ENCODE data around the gene LRMDA. TPM values are rescaled to one million over a fixed set of nuclear protein-coding genes. Genes with fewer than 3 reads are reported as not detected.
A peak's percentile ranks its signal among the peaks of the same experiment; 100 is the strongest.

Gene LRMDA
- total and polyA plus RNA-seq, 2 of the 13 experiments (the other 11 are each of a cell fraction or from before 2014, with no cell fraction given), result 13.4 to 22.0 TPM

DNA sequence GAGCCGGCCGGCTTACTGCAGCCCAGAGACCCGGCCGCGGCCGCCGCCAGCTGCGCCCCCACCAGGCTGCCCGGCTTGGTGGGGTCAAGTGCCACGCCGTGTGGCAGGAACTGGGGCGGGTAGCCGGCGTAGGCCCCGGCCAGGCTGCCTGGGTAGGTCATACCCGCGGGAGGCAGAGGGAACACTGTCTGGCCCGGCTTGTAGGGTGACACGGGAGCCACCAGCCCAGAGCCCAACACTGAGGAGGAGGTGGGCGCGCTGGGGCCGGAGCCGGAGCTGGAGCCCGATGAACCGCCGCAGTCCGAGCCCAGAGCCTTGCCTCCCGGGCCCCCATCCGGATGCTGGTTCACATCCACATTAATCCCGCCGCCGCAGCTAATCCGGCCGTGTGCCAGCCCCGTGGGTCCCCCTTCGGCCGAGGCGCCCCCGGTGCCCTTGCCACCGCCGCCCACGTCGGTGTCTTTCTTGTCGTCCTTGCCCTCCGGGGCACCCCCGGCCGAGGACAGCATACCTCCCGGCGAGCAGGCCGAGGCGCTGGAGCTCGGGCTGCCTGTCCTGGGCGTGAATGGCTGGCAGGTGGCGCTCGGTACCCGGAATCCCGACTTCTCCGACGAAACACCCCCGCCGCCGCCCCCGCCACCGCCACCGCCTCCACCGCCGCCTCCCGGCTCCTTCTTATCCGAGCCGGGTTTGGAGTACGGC is 31.8 kb upstream of the LRMDA start (continued):
- TF ChIP-seq, protein P1, sequence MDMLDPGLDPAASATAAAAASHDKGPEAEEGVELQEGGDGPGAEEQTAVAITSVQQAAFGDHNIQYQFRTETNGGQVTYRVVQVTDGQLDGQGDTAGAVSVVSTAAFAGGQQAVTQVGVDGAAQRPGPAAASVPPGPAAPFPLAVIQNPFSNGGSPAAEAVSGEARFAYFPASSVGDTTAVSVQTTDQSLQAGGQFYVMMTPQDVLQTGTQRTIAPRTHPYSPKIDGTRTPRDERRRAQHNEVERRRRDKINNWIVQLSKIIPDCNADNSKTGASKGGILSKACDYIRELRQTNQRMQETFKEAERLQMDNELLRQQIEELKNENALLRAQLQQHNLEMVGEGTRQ (IDR thresholded peaks at IDR 0.05; ENCODE audit: low read depth, low read length), result no peak
- TF ChIP-seq, protein P1 (CRISPR knock-in tag; IDR thresholded peaks at IDR 0.05; ENCODE audit: borderline replicate concordance), result no peak
- no peak; the same call in 1 of the 2 replicates for TF ChIP-seq SRY (CRISPR knock-in tag; IDR thresholded peaks at IDR 0.05)
- no peak for TF ChIP-seq MTA1 (CRISPR knock-in tag; IDR thresholded peaks at IDR 0.05; ENCODE audit: borderline replicate concordance)
- TF ChIP-seq KAT7 (CRISPR knock-in tag; IDR thresholded peaks at IDR 0.05; ENCODE audit: borderline replicate concordance), result peak; percentile 46; the same call in 1 of the 2 replicates
- TF ChIP-seq MEIS1 (CRISPR knock-in tag; IDR thresholded peaks at IDR 0.05; ENCODE audit: borderline replicate concordance), result no peak
- TF ChIP-seq, protein P2, sequence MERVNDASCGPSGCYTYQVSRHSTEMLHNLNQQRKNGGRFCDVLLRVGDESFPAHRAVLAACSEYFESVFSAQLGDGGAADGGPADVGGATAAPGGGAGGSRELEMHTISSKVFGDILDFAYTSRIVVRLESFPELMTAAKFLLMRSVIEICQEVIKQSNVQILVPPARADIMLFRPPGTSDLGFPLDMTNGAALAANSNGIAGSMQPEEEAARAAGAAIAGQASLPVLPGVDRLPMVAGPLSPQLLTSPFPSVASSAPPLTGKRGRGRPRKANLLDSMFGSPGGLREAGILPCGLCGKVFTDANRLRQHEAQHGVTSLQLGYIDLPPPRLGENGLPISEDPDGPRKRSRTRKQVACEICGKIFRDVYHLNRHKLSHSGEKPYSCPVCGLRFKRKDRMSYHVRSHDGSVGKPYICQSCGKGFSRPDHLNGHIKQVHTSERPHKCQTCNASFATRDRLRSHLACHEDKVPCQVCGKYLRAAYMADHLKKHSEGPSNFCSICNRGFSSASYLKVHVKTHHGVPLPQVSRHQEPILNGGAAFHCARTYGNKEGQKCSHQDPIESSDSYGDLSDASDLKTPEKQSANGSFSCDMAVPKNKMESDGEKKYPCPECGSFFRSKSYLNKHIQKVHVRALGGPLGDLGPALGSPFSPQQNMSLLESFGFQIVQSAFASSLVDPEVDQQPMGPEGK (CRISPR knock-in tag; IDR thresholded peaks at IDR 0.05), result peak; percentile 74
- TF ChIP-seq ZNF570 (CRISPR knock-in tag; IDR thresholded peaks at IDR 0.05; ENCODE audit: borderline replicate concordance), result no peak
- no peak for TF ChIP-seq DNMT1 (CRISPR knock-in tag; IDR thresholded peaks at IDR 0.05)
- no peak for TF ChIP-seq ZFP36L1 (CRISPR knock-in tag; IDR thresholded peaks at IDR 0.05)
- TF ChIP-seq HES4 (CRISPR knock-in tag; IDR thresholded peaks at IDR 0.05; ENCODE audit: borderline replicate concordance), result no peak
- TF ChIP-seq SRF (IDR thresholded peaks at IDR 0.05; ENCODE audit: low read depth, low read length), result no peak
- TF ChIP-seq ZBTB8A (CRISPR knock-in tag; IDR thresholded peaks at IDR 0.05; ENCODE audit: borderline replicate concordance, low read depth), result no peak
- peak; percentile 33; the same call in 1 of the 2 replicates for TF ChIP-seq ZNF274 (CRISPR knock-in tag; IDR thresholded peaks at IDR 0.05)
- TF ChIP-seq JUN (CRISPR knock-in tag; IDR thresholded peaks at IDR 0.05), result no peak
- TF ChIP-seq, protein P3, sequence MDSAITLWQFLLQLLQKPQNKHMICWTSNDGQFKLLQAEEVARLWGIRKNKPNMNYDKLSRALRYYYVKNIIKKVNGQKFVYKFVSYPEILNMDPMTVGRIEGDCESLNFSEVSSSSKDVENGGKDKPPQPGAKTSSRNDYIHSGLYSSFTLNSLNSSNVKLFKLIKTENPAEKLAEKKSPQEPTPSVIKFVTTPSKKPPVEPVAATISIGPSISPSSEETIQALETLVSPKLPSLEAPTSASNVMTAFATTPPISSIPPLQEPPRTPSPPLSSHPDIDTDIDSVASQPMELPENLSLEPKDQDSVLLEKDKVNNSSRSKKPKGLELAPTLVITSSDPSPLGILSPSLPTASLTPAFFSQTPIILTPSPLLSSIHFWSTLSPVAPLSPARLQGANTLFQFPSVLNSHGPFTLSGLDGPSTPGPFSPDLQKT (CRISPR knock-in tag; IDR thresholded peaks at IDR 0.05; ENCODE audit: borderline replicate concordance), result no peak
- TF ChIP-seq, protein P4, sequence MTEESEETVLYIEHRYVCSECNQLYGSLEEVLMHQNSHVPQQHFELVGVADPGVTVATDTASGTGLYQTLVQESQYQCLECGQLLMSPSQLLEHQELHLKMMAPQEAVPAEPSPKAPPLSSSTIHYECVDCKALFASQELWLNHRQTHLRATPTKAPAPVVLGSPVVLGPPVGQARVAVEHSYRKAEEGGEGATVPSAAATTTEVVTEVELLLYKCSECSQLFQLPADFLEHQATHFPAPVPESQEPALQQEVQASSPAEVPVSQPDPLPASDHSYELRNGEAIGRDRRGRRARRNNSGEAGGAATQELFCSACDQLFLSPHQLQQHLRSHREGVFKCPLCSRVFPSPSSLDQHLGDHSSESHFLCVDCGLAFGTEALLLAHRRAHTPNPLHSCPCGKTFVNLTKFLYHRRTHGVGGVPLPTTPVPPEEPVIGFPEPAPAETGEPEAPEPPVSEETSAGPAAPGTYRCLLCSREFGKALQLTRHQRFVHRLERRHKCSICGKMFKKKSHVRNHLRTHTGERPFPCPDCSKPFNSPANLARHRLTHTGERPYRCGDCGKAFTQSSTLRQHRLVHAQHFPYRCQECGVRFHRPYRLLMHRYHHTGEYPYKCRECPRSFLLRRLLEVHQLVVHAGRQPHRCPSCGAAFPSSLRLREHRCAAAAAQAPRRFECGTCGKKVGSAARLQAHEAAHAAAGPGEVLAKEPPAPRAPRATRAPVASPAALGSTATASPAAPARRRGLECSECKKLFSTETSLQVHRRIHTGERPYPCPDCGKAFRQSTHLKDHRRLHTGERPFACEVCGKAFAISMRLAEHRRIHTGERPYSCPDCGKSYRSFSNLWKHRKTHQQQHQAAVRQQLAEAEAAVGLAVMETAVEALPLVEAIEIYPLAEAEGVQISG (CRISPR knock-in tag; IDR thresholded peaks at IDR 0.05), result 0 out of 2 replicates have a peak, but pooled peaks have one; percentile 12
- peak; percentile 66; the same call in 1 of the 2 replicates for TF ChIP-seq KMT2A (CRISPR knock-in tag; IDR thresholded peaks at IDR 0.05)

All from HepG2 (cell line).